Measurements from ENCODE around the gene C19orf47.
A peak's percentile ranks its signal among the peaks of the same experiment; 100 is the strongest.
"Not testable (repeated sequence)": the region's sequence is repeated elsewhere in the genome, so short reads cannot be mapped to it uniquely, and the experiment has no call there.

The C19orf47 gene

GRCh38 chr19:40341601-40342482 is 6.4 kb downstream of the C19orf47 start:
- Histone ChIP-seq H3K9me3 (ENCODE audit: control insufficient read depth, low read length) (no peaks in the 10 kb centered on the region), H3K27me3 (replicated peaks; ENCODE audit: control insufficient read depth, insufficient read depth, low read length) (no peaks in the 10 kb centered on the region), H3K4me3 (ENCODE audit: low read length) (no peak overlapping the region), H3K36me3 (ENCODE audit: control insufficient read depth, insufficient read depth, low read length, severe bottlenecking) (peaks cover 10% of the 10 kb centered on the region), H3K4me1 (ENCODE audit: control insufficient read depth, insufficient read depth, low read length) (peaks cover 9% of the 10 kb centered on the region), H3K9ac (ENCODE audit: low read length) (peak overlapping the region; percentile 60)
- DNase-seq (ENCODE audit: low read depth) = peak; percentile 50

- no peak for DNase-seq (ENCODE audit: low read depth)
- no peaks in the 10 kb centered on the region for H3K27me3 ChIP-seq (replicated peaks; ENCODE audit: control insufficient read depth, insufficient read depth, low read length)
- H3K4me3 ChIP-seq (ENCODE audit: low read length) = no peak overlapping the region
- H3K9ac ChIP-seq (ENCODE audit: low read length) = no peak overlapping the region
- peaks cover 9% of the 10 kb centered on the region for H3K4me1 ChIP-seq (ENCODE audit: control insufficient read depth, insufficient read depth, low read length)
- no peaks in the 10 kb centered on the region for H3K9me3 ChIP-seq (ENCODE audit: control insufficient read depth, low read length)
- peaks cover 24% of the 10 kb centered on the region for H3K36me3 ChIP-seq (ENCODE audit: control insufficient read depth, insufficient read depth, low read length, severe bottlenecking)
These were observed 9.0 kb downstream of the C19orf47 start for GRCh38 chr19:40339018-40339728.

GRCh38 chr19:40337594-40337993 is 10.6 kb downstream of the C19orf47 start:
- Histone ChIP-seq H3K4me3 (ENCODE audit: low read length) (no peak overlapping the region), H3K9me3 (ENCODE audit: control insufficient read depth, low read length) (no peaks in the 10 kb centered on the region), H3K4me1 (ENCODE audit: control insufficient read depth, insufficient read depth, low read length) (peaks cover 9% of the 10 kb centered on the region), H3K9ac (ENCODE audit: low read length) (no peak overlapping the region), H3K36me3 (ENCODE audit: control insufficient read depth, insufficient read depth, low read length, severe bottlenecking) (peaks cover 38% of the 10 kb centered on the region), H3K27me3 (replicated peaks; ENCODE audit: control insufficient read depth, insufficient read depth, low read length) (no peaks in the 10 kb centered on the region)
- no peak for DNase-seq (ENCODE audit: low read depth)

GRCh38 chr19:40337107-40337506 is 11.1 kb downstream of the C19orf47 start:
- Histone ChIP-seq H3K4me3 (ENCODE audit: low read length) (no peak overlapping the region), H3K9ac (ENCODE audit: low read length) (no peak overlapping the region), H3K9me3 (ENCODE audit: control insufficient read depth, low read length) (no peaks in the 10 kb centered on the region), H3K27me3 (replicated peaks; ENCODE audit: control insufficient read depth, insufficient read depth, low read length) (no peaks in the 10 kb centered on the region), H3K4me1 (ENCODE audit: control insufficient read depth, insufficient read depth, low read length) (peaks cover 9% of the 10 kb centered on the region), H3K36me3 (ENCODE audit: control insufficient read depth, insufficient read depth, low read length, severe bottlenecking) (peaks cover 42% of the 10 kb centered on the region)
- no peak for DNase-seq (ENCODE audit: low read depth)

GRCh38 chr19:40336601-40336900 is 11.6 kb downstream of the C19orf47 start:
- no peak overlapping the region for H3K9ac ChIP-seq (ENCODE audit: low read length)
- no peak for DNase-seq (ENCODE audit: low read depth)
- H3K4me3 ChIP-seq (ENCODE audit: low read length) = no peak overlapping the region
- peaks cover 3% of the 10 kb centered on the region for H3K4me1 ChIP-seq (ENCODE audit: control insufficient read depth, insufficient read depth, low read length)
- no peaks in the 10 kb centered on the region for H3K9me3 ChIP-seq (ENCODE audit: control insufficient read depth, low read length)
- H3K36me3 ChIP-seq (ENCODE audit: control insufficient read depth, insufficient read depth, low read length, severe bottlenecking) = peaks cover 47% of the 10 kb centered on the region
- H3K27me3 ChIP-seq (replicated peaks; ENCODE audit: control insufficient read depth, insufficient read depth, low read length) = no peaks in the 10 kb centered on the region

GRCh38 chr19:40335855-40336600 is 12.2 kb downstream of the C19orf47 start:
- no peaks in the 10 kb centered on the region for H3K9me3 ChIP-seq (ENCODE audit: control insufficient read depth, low read length)
- no peak for DNase-seq (ENCODE audit: low read depth)
- no peaks in the 10 kb centered on the region for H3K4me1 ChIP-seq (ENCODE audit: control insufficient read depth, insufficient read depth, low read length)
- no peaks in the 10 kb centered on the region for H3K27me3 ChIP-seq (replicated peaks; ENCODE audit: control insufficient read depth, insufficient read depth, low read length)
- H3K36me3 ChIP-seq (ENCODE audit: control insufficient read depth, insufficient read depth, low read length, severe bottlenecking) = peaks cover 52% of the 10 kb centered on the region
- H3K4me3 ChIP-seq (ENCODE audit: low read length) = no peak overlapping the region
- no peak overlapping the region for H3K9ac ChIP-seq (ENCODE audit: low read length)

GRCh38 chr19:40335101-40335500 is 13.1 kb downstream of the C19orf47 start:
- Histone ChIP-seq H3K4me3 (ENCODE audit: low read length) (no peak overlapping the region), H3K9me3 (ENCODE audit: control insufficient read depth, low read length) (no peaks in the 10 kb centered on the region), H3K36me3 (ENCODE audit: control insufficient read depth, insufficient read depth, low read length, severe bottlenecking) (peaks cover 57% of the 10 kb centered on the region), H3K9ac (ENCODE audit: low read length) (no peak overlapping the region), H3K4me1 (ENCODE audit: control insufficient read depth, insufficient read depth, low read length) (no peaks in the 10 kb centered on the region), H3K27me3 (replicated peaks; ENCODE audit: control insufficient read depth, insufficient read depth, low read length) (no peaks in the 10 kb centered on the region)
- DNase-seq (ENCODE audit: low read depth) = no peak

- not testable (repeated sequence) for H3K27me3 ChIP-seq (replicated peaks; ENCODE audit: control insufficient read depth, insufficient read depth, low read length); H3K9ac ChIP-seq (ENCODE audit: low read length); H3K4me3 ChIP-seq (ENCODE audit: low read length); H3K9me3 ChIP-seq (ENCODE audit: control insufficient read depth, low read length); H3K4me1 ChIP-seq (ENCODE audit: control insufficient read depth, insufficient read depth, low read length); DNase-seq (ENCODE audit: low read depth)
- H3K36me3 ChIP-seq (ENCODE audit: control insufficient read depth, insufficient read depth, low read length, severe bottlenecking) = peaks cover 57% of the 10 kb centered on the region
These were observed 15.1 kb downstream of the C19orf47 start for GRCh38 chr19:40333083-40333482.

- Histone ChIP-seq H3K9ac (ENCODE audit: low read length) (no peak overlapping the region), H3K9me3 (ENCODE audit: control insufficient read depth, low read length) (no peaks in the 10 kb centered on the region), H3K4me3 (ENCODE audit: low read length) (no peak overlapping the region), H3K36me3 (ENCODE audit: control insufficient read depth, insufficient read depth, low read length, severe bottlenecking) (peaks cover 61% of the 10 kb centered on the region), H3K4me1 (ENCODE audit: control insufficient read depth, insufficient read depth, low read length) (no peaks in the 10 kb centered on the region), H3K27me3 (replicated peaks; ENCODE audit: control insufficient read depth, insufficient read depth, low read length) (no peaks in the 10 kb centered on the region)
- DNase-seq (ENCODE audit: low read depth) = no peak
These were observed 15.5 kb downstream of the C19orf47 start for GRCh38 chr19:40332669-40333068.

GRCh38 chr19:40331052-40331451 is 17.1 kb downstream of the C19orf47 start:
- H3K36me3 ChIP-seq (ENCODE audit: control insufficient read depth, insufficient read depth, low read length, severe bottlenecking) = peaks cover 71% of the 10 kb centered on the region
- H3K9me3 ChIP-seq (ENCODE audit: control insufficient read depth, low read length) = no peaks in the 10 kb centered on the region
- no peaks in the 10 kb centered on the region for H3K4me1 ChIP-seq (ENCODE audit: control insufficient read depth, insufficient read depth, low read length)
- no peak for DNase-seq (ENCODE audit: low read depth)
- no peak overlapping the region for H3K4me3 ChIP-seq (ENCODE audit: low read length)
- no peak overlapping the region for H3K9ac ChIP-seq (ENCODE audit: low read length)
- no peaks in the 10 kb centered on the region for H3K27me3 ChIP-seq (replicated peaks; ENCODE audit: control insufficient read depth, insufficient read depth, low read length)

GRCh38 chr19:40326201-40326600 is 22.0 kb downstream of the C19orf47 start:
- Histone ChIP-seq H3K9me3 (ENCODE audit: control insufficient read depth, low read length) (no peaks in the 10 kb centered on the region), H3K9ac (ENCODE audit: low read length) (no peak overlapping the region), H3K4me1 (ENCODE audit: control insufficient read depth, insufficient read depth, low read length) (no peaks in the 10 kb centered on the region), H3K27me3 (replicated peaks; ENCODE audit: control insufficient read depth, insufficient read depth, low read length) (no peaks in the 10 kb centered on the region), H3K4me3 (ENCODE audit: low read length) (no peak overlapping the region), H3K36me3 (ENCODE audit: control insufficient read depth, insufficient read depth, low read length, severe bottlenecking) (peaks cover 80% of the 10 kb centered on the region)
- no peak for DNase-seq (ENCODE audit: low read depth)
